Neural cell (in vitro differentiated cells): Measurements from ENCODE around the gene SCLY. TPM values are rescaled to one million over a fixed set of nuclear protein-coding genes. Genes with fewer than 3 reads are reported as not detected.
A peak's percentile ranks its signal among the peaks of the same experiment; 100 is the strongest.

Source experiments
- H2AFZ ChIP-seq: fragments of 200-600, 300-800 bp; sonication (generic), shearing (Covaris generic); 2 replicates; pipeline ENCODE4 v1.6.0; 2014; ENCODE audit warnings: low read depth, mild to moderate bottlenecking, antibody characterized with exemption, low read length, moderate library complexity
- H3F3A ChIP-seq: fragments of 200-600 bp; shearing (Covaris generic); 2 replicates; pipeline ENCODE4 v1.6.1; 2016; ENCODE audit warnings: mild to moderate bottlenecking, moderate library complexity, mixed read lengths, antibody characterized with exemption, low read length; ENCODE audit not compliant: insufficient read depth, poor library complexity, severe bottlenecking
- H3K27ac ChIP-seq: fragments of 200-600, 300-800 bp; sonication (generic), shearing (Covaris generic); 2 replicates; pipeline ENCODE4 v1.5.1; 2014; ENCODE audit warnings: mild to moderate bottlenecking, low read length, moderate library complexity
- H3K27me3 ChIP-seq: fragments of 300-800, 200-600 bp; sonication (generic), shearing (Covaris generic); 2 replicates; pipeline ENCODE4 v1.6.0; 2014; ENCODE audit warnings: mild to moderate bottlenecking, low read depth, low read length, moderate library complexity; ENCODE audit not compliant: insufficient read depth
- H3K36me3 ChIP-seq: fragments of 300-800, 200-600 bp; sonication (generic), shearing (Covaris generic); 2 replicates; pipeline ENCODE4 v1.5.1; 2014; ENCODE audit warnings: mild to moderate bottlenecking, antibody characterized with exemption, low read length, moderate library complexity; ENCODE audit not compliant: insufficient read depth
- H3K4me2 ChIP-seq: fragments of 300-800, 200-600 bp; sonication (generic), shearing (Covaris generic); 2 replicates; pipeline ENCODE4 v1.6.0; 2014; ENCODE audit warnings: mild to moderate bottlenecking, low read length
- H3K4me3 ChIP-seq: fragments of 300-800, 200-600 bp; sonication (generic), shearing (Covaris generic); 2 replicates; pipeline ENCODE4 v1.5.1; 2014; ENCODE audit warnings: mild to moderate bottlenecking, low read length, moderate library complexity
- H3K79me2 ChIP-seq: fragments of 200-600 bp; shearing (Covaris generic); replicated peaks from 2 replicates; pipeline ENCODE4 v1.6.0; 2014; ENCODE audit warnings: mild to moderate bottlenecking, low read length, moderate library complexity; ENCODE audit not compliant: insufficient read depth
- H3K9ac ChIP-seq: fragments of 300-800, 200-600 bp; sonication (generic), shearing (Covaris generic); 2 replicates; pipeline ENCODE4 v1.6.1; 2016; ENCODE audit warnings: mild to moderate bottlenecking, low read length, mixed read lengths
- H3K9me2 ChIP-seq: fragments of 200-600 bp; shearing (Covaris generic); 2 replicates; pipeline ENCODE4 v1.6.1; 2016; ENCODE audit warnings: mild to moderate bottlenecking, low read length, mixed read lengths; ENCODE audit not compliant: insufficient read depth
- H3K9me3 ChIP-seq: fragments of 200-600, 300-800 bp; sonication (generic), shearing (Covaris generic); 2 replicates; pipeline ENCODE4 v1.6.1; 2016; ENCODE audit warnings: mild to moderate bottlenecking, mixed run types, low read length, moderate library complexity, mixed read lengths
- H4K20me1 ChIP-seq: fragments of 200-600 bp; shearing (Covaris generic); 2 replicates; pipeline ENCODE4 v1.6.1; 2016; ENCODE audit warnings: mild to moderate bottlenecking, mixed run types; ENCODE audit not compliant: insufficient read depth
- EP300 ChIP-seq: fragments of 450-650 bp; conservative IDR thresholded peaks from 2 replicates; pipeline ENCODE4 v1.6.1; 2014; ENCODE audit warnings: antibody characterized with exemption, mild to moderate bottlenecking, moderate library complexity; ENCODE audit not compliant: poor library complexity, severe bottlenecking
- EZH2 ChIP-seq: fragments of 200-600, 300-800 bp; shearing (Covaris generic), sonication (generic); IDR thresholded peaks from 2 replicates; pipeline ENCODE4 v1.6.1; 2014; ENCODE audit warnings: antibody characterized with exemption, low read length, borderline replicate concordance, mild to moderate bottlenecking; ENCODE audit not compliant: insufficient read depth, poor library complexity, severe bottlenecking
- MXI1 ChIP-seq: fragments of 450-650 bp; conservative IDR thresholded peaks from 2 replicates; pipeline ENCODE4 v1.6.1; 2014; ENCODE audit warnings: antibody characterized with exemption, mild to moderate bottlenecking; ENCODE audit not compliant: poor library complexity, severe bottlenecking
- POLR2AphosphoS5 ChIP-seq: IDR thresholded peaks from 2 replicates; pipeline ENCODE4 v1.6.1; 2012
- RAD21 ChIP-seq: fragments of 450-650 bp; conservative IDR thresholded peaks from 2 replicates; pipeline ENCODE4 v1.6.1; 2014; ENCODE audit warnings: antibody characterized with exemption, mild to moderate bottlenecking, moderate library complexity
- REST ChIP-seq: IDR thresholded peaks from 2 replicates; pipeline ENCODE4 v1.6.1; 2012; ENCODE audit warnings: borderline replicate concordance
- SMC3 ChIP-seq: fragments of 450-650 bp; conservative IDR thresholded peaks from 2 replicates; pipeline ENCODE4 v1.6.1; 2014; ENCODE audit warnings: antibody characterized with exemption, mild to moderate bottlenecking, moderate library complexity; ENCODE audit not compliant: poor library complexity
- TAF1 ChIP-seq: IDR thresholded peaks from 2 replicates; pipeline ENCODE4 v1.6.1; 2012; ENCODE audit warnings: low read depth
- polyA plus RNA-seq: library from polyadenylated mRNA; depleted of rRNA; stranded (reverse); fragments of >200 nt; gene quantifications from 2 replicates; pipeline ENCODE4 v1.2.3, GENCODE V29; 2014
- TF ChIP-seq, protein P1 (sequence below): fragments of 450-650 bp; IDR thresholded peaks from 2 replicates; pipeline ENCODE4 v1.5.1; 2014; ENCODE audit warnings: antibody characterized with exemption, mild to moderate bottlenecking, moderate library complexity; ENCODE audit not compliant: poor library complexity, severe bottlenecking

SCLY gene
- polyA plus RNA-seq, 1 donor from 2014 or later = 15.9 TPM

DNA sequence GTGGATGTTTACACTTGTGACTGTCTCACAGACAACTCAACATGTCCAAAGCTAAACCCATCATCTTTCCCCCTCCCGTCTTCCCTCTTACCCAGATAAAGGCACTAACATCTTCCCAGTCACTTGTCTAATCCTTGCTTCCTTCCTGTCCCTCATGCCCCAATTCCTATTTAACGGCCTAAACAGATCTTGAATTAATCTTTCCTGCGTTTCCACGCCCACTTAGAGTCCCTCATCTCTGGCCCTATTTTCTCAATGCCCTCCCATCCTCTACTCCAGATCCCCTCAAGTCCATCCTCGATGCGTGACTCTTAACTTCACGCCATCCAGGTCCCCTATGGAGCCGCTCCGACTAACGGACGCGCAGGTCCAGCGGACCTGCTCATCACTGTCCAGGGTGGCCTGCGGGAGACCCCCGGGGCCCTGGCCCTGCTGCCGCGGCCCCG lies 682 bp upstream of the SCLY start:
- H3K4me2 ChIP-seq = peak overlapping the region; percentile 86
- peak overlapping the region; percentile 99 for H3K4me3 ChIP-seq
- no peaks in the 10 kb centered on the region for H4K20me1 ChIP-seq
- H3K79me2 ChIP-seq = no peaks in the 10 kb centered on the region
- H3K27ac ChIP-seq = peak overlapping the region; percentile 90
- no peaks in the 10 kb centered on the region for H3K27me3 ChIP-seq
- peak overlapping the region; percentile 94 for H2AFZ ChIP-seq
- H3K9ac ChIP-seq = peak overlapping the region; percentile 96
- no peaks in the 10 kb centered on the region for H3F3A ChIP-seq
- TF ChIP-seq MXI1 (no peak), POLR2AphosphoS5 (no peak), SMC3 (no peak), TAF1 (no peak), REST (no peak), EZH2 (no peak), EP300 (no peak), RAD21 (no peak)
- TF ChIP-seq, protein P1, sequence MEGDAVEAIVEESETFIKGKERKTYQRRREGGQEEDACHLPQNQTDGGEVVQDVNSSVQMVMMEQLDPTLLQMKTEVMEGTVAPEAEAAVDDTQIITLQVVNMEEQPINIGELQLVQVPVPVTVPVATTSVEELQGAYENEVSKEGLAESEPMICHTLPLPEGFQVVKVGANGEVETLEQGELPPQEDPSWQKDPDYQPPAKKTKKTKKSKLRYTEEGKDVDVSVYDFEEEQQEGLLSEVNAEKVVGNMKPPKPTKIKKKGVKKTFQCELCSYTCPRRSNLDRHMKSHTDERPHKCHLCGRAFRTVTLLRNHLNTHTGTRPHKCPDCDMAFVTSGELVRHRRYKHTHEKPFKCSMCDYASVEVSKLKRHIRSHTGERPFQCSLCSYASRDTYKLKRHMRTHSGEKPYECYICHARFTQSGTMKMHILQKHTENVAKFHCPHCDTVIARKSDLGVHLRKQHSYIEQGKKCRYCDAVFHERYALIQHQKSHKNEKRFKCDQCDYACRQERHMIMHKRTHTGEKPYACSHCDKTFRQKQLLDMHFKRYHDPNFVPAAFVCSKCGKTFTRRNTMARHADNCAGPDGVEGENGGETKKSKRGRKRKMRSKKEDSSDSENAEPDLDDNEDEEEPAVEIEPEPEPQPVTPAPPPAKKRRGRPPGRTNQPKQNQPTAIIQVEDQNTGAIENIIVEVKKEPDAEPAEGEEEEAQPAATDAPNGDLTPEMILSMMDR = no peak
- H3K36me3 ChIP-seq = no peaks in the 10 kb centered on the region
- H3K9me2 ChIP-seq = no peaks in the 10 kb centered on the region
- no peaks in the 10 kb centered on the region for H3K9me3 ChIP-seq

DNA sequence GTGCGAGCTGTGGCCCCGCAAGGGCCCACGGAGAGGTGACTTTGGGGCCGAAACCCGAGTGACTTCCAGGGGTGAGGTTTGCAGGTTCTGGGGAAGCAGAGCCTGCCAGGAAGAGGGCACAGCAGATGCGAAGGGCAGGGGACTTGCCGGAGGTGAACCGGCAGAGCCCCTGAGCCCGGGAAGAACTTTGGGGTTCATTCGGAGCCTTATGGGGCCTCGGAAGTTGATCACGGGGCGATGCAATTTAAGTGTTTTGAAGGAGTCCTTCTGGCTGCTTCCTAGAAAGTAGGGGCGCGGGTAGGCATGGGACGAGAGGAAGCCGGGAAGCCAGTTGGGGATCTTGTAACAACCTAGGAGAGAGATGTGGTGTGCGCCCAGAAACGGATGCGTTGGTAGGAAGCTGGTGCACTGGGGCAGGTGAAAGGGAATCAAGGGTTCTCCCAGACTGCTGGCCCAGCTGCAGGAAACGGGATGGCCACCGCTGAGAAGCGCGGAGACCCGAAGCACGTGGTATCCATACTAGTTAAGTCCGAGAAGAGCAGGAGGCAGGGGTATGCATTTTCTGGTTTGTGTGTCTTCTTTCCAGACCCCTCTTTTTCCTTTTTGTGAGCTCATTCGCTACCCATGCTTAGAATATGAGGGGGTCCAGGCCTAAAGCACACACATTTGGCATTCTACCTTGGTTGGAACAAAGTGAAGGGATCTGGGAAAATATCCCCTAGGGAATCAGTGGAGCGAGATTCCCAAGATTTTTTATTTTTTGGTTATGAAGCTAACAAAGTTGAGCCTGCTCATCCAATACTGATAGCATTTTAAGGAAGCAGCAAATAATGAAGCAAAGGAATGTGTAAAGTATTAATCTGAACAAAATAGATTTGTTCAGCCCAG lies 758 bp downstream of the SCLY start:
- no peaks in the 10 kb centered on the region for H4K20me1 ChIP-seq
- H3K9ac ChIP-seq = peak overlapping the region; percentile 75
- H3K9me3 ChIP-seq = no peaks in the 10 kb centered on the region
- no peaks in the 10 kb centered on the region for H3F3A ChIP-seq
- peak overlapping the region; percentile 84 for H3K4me2 ChIP-seq
- no peaks in the 10 kb centered on the region for H3K79me2 ChIP-seq
- H3K36me3 ChIP-seq = no peaks in the 10 kb centered on the region
- peak overlapping the region; percentile 74 for H2AFZ ChIP-seq
- peak; percentile 66 for TF ChIP-seq MXI1
- TF ChIP-seq, protein P1 = no peak
- TF ChIP-seq REST = peak; percentile 54
- TF ChIP-seq SMC3 = peak; percentile 12
- H3K4me3 ChIP-seq = peak overlapping the region; percentile 99
- no peaks in the 10 kb centered on the region for H3K9me2 ChIP-seq
- peak overlapping the region; percentile 61 for H3K27ac ChIP-seq
- H3K27me3 ChIP-seq = no peaks in the 10 kb centered on the region
